ENCODE measurements around the gene RPUSD1. TPM values are rescaled to one million over a fixed set of nuclear protein-coding genes. Genes with fewer than 3 reads are reported as not detected.
"Not testable (repeated sequence)": the region's sequence is repeated elsewhere in the genome, so short reads cannot be mapped to it uniquely, and the experiment has no call there.

Gene RPUSD1
- polyA plus RNA-seq, 1 donor from 2014 or later = 39.5 TPM

- H3K27ac Mint-ChIP-seq = peak overlapping the region in 2 of 3 donors; percentile 73 to 74
- no peaks in the 10 kb centered on the region for H3K9me3 Mint-ChIP-seq
- H3K4me3 Mint-ChIP-seq = peak overlapping the region in 3 of 4 donors; percentile 36 to 90 (median 60)
- no peaks in the 10 kb centered on the region for H3K36me3 Mint-ChIP-seq
- no peaks in the 10 kb centered on the region for H3K27me3 Mint-ChIP-seq
- H3K4me1 Mint-ChIP-seq = peaks cover 0 to 6% (median 4%) of the 10 kb centered on the region in 3 donors
These were observed 2.3 kb downstream of the RPUSD1 start for GRCh38 chr16:785563-786535.

- H3K27me3 Mint-ChIP-seq = peaks cover 2% of the 10 kb centered on the region
- no peaks in the 10 kb centered on the region for H3K36me3 Mint-ChIP-seq
- H3K27ac Mint-ChIP-seq = no peak overlapping the region
These were observed 3.8 kb downstream of the RPUSD1 start for GRCh38 chr16:784431-784830.

GRCh38 chr16:783404-784161, 4.6 kb downstream of the RPUSD1 start:
- Mint-ChIP-seq H3K27me3 (peaks cover 2% of the 10 kb centered on the region), H3K9me3 (no peaks in the 10 kb centered on the region), H3K4me1 (peaks cover 0 to 4% (median 4%) of the 10 kb centered on the region in 3 donors), H3K4me3 (no peak overlapping the region), H3K36me3 (no peaks in the 10 kb centered on the region), H3K27ac (no peak overlapping the region)

More at GRCh38 chr16:784431-784830, 3.8 kb downstream of the RPUSD1 start:
- peaks cover 0 to 4% (median 4%) of the 10 kb centered on the region in 3 donors for H3K4me1 Mint-ChIP-seq
- H3K9me3 Mint-ChIP-seq = no peaks in the 10 kb centered on the region
- H3K4me3 Mint-ChIP-seq = no peak overlapping the region

GRCh38 chr16:782766-783403, 5.3 kb downstream of the RPUSD1 start:
- Mint-ChIP-seq H3K27me3 (peaks cover 4% of the 10 kb centered on the region), H3K9me3 (no peaks in the 10 kb centered on the region), H3K4me3 (no peak overlapping the region), H3K4me1 (peaks cover 0 to 4% (median 4%) of the 10 kb centered on the region in 3 donors), H3K36me3 (no peaks in the 10 kb centered on the region), H3K27ac (no peak overlapping the region)

GRCh38 chr16:782258-782657, 5.9 kb downstream of the RPUSD1 start:
- Mint-ChIP-seq H3K27ac (no peak overlapping the region), H3K4me1 (peaks cover 0 to 6% (median 4%) of the 10 kb centered on the region in 3 donors), H3K27me3 (peaks cover 8% of the 10 kb centered on the region), H3K9me3 (no peaks in the 10 kb centered on the region), H3K4me3 (no peak overlapping the region), H3K36me3 (no peaks in the 10 kb centered on the region)

- Mint-ChIP-seq H3K9me3 (no peaks in the 10 kb centered on the region), H3K4me3 (no peak overlapping the region), H3K27me3 (peaks cover 9% of the 10 kb centered on the region), H3K4me1 (peaks cover 0 to 6% (median 2%) of the 10 kb centered on the region in 3 donors), H3K36me3 (no peaks in the 10 kb centered on the region), H3K27ac (no peak overlapping the region)
These were observed 6.7 kb downstream of the RPUSD1 start for GRCh38 chr16:781346-782010.

- H3K27ac Mint-ChIP-seq = no peak overlapping the region
- no peaks in the 10 kb centered on the region for H3K9me3 Mint-ChIP-seq
- H3K4me1 Mint-ChIP-seq = peaks cover 0 to 6% (median 0%) of the 10 kb centered on the region in 3 donors
- H3K36me3 Mint-ChIP-seq = no peaks in the 10 kb centered on the region
- peaks cover 9% of the 10 kb centered on the region for H3K27me3 Mint-ChIP-seq
- H3K4me3 Mint-ChIP-seq = no peak overlapping the region
These were observed 7.9 kb downstream of the RPUSD1 start for GRCh38 chr16:780296-780695.

GRCh38 chr16:779561-779960, 8.6 kb downstream of the RPUSD1 start:
- Mint-ChIP-seq H3K36me3 (no peaks in the 10 kb centered on the region), H3K27me3 (peaks cover 9% of the 10 kb centered on the region), H3K9me3 (no peaks in the 10 kb centered on the region), H3K4me1 (peaks cover 0 to 2% (median 0%) of the 10 kb centered on the region in 3 donors), H3K27ac (no peak overlapping the region), H3K4me3 (no peak overlapping the region)

- H3K9me3 Mint-ChIP-seq = no peaks in the 10 kb centered on the region
- no peak overlapping the region for H3K4me3 Mint-ChIP-seq
- H3K27ac Mint-ChIP-seq = no peak overlapping the region
- peaks cover 0 to 2% (median 0%) of the 10 kb centered on the region in 3 donors for H3K4me1 Mint-ChIP-seq
- H3K36me3 Mint-ChIP-seq = no peaks in the 10 kb centered on the region
- peaks cover 9% of the 10 kb centered on the region for H3K27me3 Mint-ChIP-seq
These were observed 9.2 kb downstream of the RPUSD1 start for GRCh38 chr16:778909-779527.

- peaks cover 9% of the 10 kb centered on the region for H3K27me3 Mint-ChIP-seq
- H3K4me1 Mint-ChIP-seq = peaks cover 0 to 2% (median 0%) of the 10 kb centered on the region in 3 donors
- no peaks in the 10 kb centered on the region for H3K9me3 Mint-ChIP-seq
- no peak overlapping the region for H3K27ac Mint-ChIP-seq
- no peaks in the 10 kb centered on the region for H3K36me3 Mint-ChIP-seq
- no peak overlapping the region for H3K4me3 Mint-ChIP-seq
These were observed 9.7 kb downstream of the RPUSD1 start for GRCh38 chr16:778447-778846.

- no peak overlapping the region for H3K27ac Mint-ChIP-seq
- peak overlapping the region in 1 of 4 donors; percentile 78 for H3K4me3 Mint-ChIP-seq
- H3K27me3 Mint-ChIP-seq = peaks cover 9% of the 10 kb centered on the region
- no peaks in the 10 kb centered on the region for H3K36me3 Mint-ChIP-seq
- peaks cover 0 to 2% (median 0%) of the 10 kb centered on the region in 3 donors for H3K4me1 Mint-ChIP-seq
- no peaks in the 10 kb centered on the region for H3K9me3 Mint-ChIP-seq
These were observed 10.4 kb downstream of the RPUSD1 start for GRCh38 chr16:777826-778225.

GRCh38 chr16:776824-777223, 11.4 kb downstream of the RPUSD1 start:
- no peak overlapping the region for H3K4me3 Mint-ChIP-seq
- peaks cover 0 to 2% (median 0%) of the 10 kb centered on the region in 3 donors for H3K4me1 Mint-ChIP-seq
- no peak overlapping the region for H3K27ac Mint-ChIP-seq
- H3K36me3 Mint-ChIP-seq = no peaks in the 10 kb centered on the region
- no peaks in the 10 kb centered on the region for H3K9me3 Mint-ChIP-seq
- peaks cover 9% of the 10 kb centered on the region for H3K27me3 Mint-ChIP-seq

- H3K4me1 Mint-ChIP-seq, H3K36me3 Mint-ChIP-seq, H3K9me3 Mint-ChIP-seq: not testable (repeated sequence)
These were observed 11.9 kb downstream of the RPUSD1 start for GRCh38 chr16:776298-776697.

GRCh38 chr16:775236-775796, 12.9 kb downstream of the RPUSD1 start:
- H3K4me3 Mint-ChIP-seq = no peak overlapping the region
- H3K27me3 Mint-ChIP-seq = peaks cover 7% of the 10 kb centered on the region
- peaks cover 0 to 2% (median 0%) of the 10 kb centered on the region in 3 donors for H3K4me1 Mint-ChIP-seq
- no peaks in the 10 kb centered on the region for H3K9me3 Mint-ChIP-seq
- no peaks in the 10 kb centered on the region for H3K36me3 Mint-ChIP-seq
- no peak overlapping the region for H3K27ac Mint-ChIP-seq

More at GRCh38 chr16:776298-776697, 11.9 kb downstream of the RPUSD1 start:
- not testable (repeated sequence) for H3K27ac Mint-ChIP-seq, H3K27me3 Mint-ChIP-seq, H3K4me3 Mint-ChIP-seq

All from IgD-negative memory B cell (primary cell).